ENCODE results near the gene PSD. TPM values are rescaled to one million over a fixed set of nuclear protein-coding genes. Genes with fewer than 3 reads are reported as not detected.

PSD gene
- total and polyA plus RNA-seq, 10 of the 15 experiments (the other 5 are each of a cell fraction or from before 2014, with no cell fraction given), result 0.11 to 2.0 (median 0.49) TPM; not detected in 2

DNA sequence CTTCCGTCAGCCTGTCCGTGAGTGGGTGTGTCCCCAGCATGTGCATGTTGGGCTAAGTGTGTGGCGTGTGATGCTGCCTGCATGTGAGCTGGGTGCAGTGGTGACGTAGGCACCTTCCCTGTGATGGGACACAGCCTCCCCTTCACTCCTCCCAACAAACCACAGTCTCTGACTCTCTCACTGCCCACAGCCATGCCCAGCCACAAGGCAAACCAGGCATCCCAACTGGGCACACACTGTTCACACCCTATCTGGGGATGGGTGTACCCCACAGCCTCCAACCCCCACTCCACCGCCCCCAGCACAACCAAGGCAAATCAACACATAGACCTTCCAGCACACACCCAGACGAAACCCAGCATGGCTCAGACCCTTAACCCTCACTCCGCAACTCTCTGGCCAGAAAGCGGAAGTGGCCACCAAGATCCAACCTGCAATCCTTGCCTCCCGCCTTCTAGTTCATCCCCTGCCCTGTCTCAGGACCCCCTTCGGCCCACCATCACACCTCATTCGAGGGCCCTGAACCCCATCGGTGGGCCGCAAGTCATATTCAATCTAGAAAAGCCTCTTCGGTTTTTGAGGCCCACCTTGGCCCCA is 10.4 kb downstream of the PSD start:
- POLR2A ChIA-PET, result interaction anchor here (0.5 kb wide), 1 partner anchor 76 kb away, joined by 7 read pairs; no protein-coding TSS in a partner anchor
- Histone ChIP-seq H3K9me3 (replicated peaks; ENCODE audit: control insufficient read depth, insufficient read depth, low read length) (no peaks in the 10 kb centered on the region), H3K27ac (ENCODE audit: control insufficient read depth, insufficient read depth) (no peak overlapping the region), H3K4me1 (ENCODE audit: control insufficient read depth, insufficient read depth, low read length) (peaks cover 8% of the 10 kb centered on the region), H3K79me2 (ENCODE audit: control insufficient read depth, insufficient read depth, low read length) (no peaks in the 10 kb centered on the region), H3K9ac (ENCODE audit: control insufficient read depth, insufficient read depth, low read length) (no peak overlapping the region), H3K36me3 (ENCODE audit: control insufficient read depth in 2 of 2, insufficient read depth in 2 of 2, low read length in 1 of 2) (peaks cover 0 to 3% of the 10 kb centered on the region in 2 experiments; a peak in 2 of 4 replicates), H3K4me3 (no peak overlapping the region), H4K20me1 (ENCODE audit: control insufficient read depth, insufficient read depth) (peaks cover 3% of the 10 kb centered on the region; the same call in 1 of the 2 replicates), H3K27me3 (replicated peaks in 1 of 2; ENCODE audit: control insufficient read depth in 2 of 2, insufficient read depth in 2 of 2, low read length in 1 of 2) (peaks cover 17 to 21% of the 10 kb centered on the region in 2 experiments), H3K4me2 (ENCODE audit: control insufficient read depth, insufficient read depth) (peak overlapping the region; percentile 64; the same call in 1 of the 2 replicates), H2AFZ (ENCODE audit: control insufficient read depth, low read depth, low read length) (no peak overlapping the region)
- DNase-seq (ENCODE audit: low read depth, low spot score) (no peak), ATAC-seq (peak; percentile 4), FAIRE-seq (no peak)
- in situ Hi-C loops (cut with MboI), result loop anchor here (5.0 kb wide), 1 partner anchor 181 kb away; the partner anchor contains the start of gene ELOVL3
- TF ChIP-seq RELA (IDR thresholded peaks at IDR 0.05; ENCODE audit: borderline replicate concordance, partially characterized antibody) (no peak), POLR2A (IDR thresholded peaks at IDR 0.05; ENCODE audit: low read depth, low read length) (peak; percentile 75), POLR2AphosphoS5 (IDR thresholded peaks at IDR 0.05; ENCODE audit: low read length) (peak; percentile 63; the same call in 1 of the 2 replicates)
- RAD21 ChIA-PET (ENCODE audit: unreplicated experiment), result interaction anchor here (1.3 kb wide), 1 partner anchor 12 kb away, joined by 3 read pairs; the partner anchor contains the start of gene FBXL15
- SMC1A ChIA-PET (ENCODE audit: uncharacterized antibody, unreplicated experiment), result no interaction called here
- intact Hi-C loops (cut with micrococcal nuclease; ENCODE audit: unreplicated experiment), result no loop called here
- CTCF ChIA-PET, result interaction anchor here (0.6 kb wide), 1 partner anchor 66 kb away, joined by 3 read pairs; no protein-coding TSS in a partner anchor
- WGBS (ENCODE audit: insufficient coverage, insufficient replicate concordance, low lambda C conversion rate, missing lambda C conversion rate), result 54% methylated on average over 14 of the region's 14 CpGs
- no TSS peak for BruUV-seq (replicated peaks)

DNA sequence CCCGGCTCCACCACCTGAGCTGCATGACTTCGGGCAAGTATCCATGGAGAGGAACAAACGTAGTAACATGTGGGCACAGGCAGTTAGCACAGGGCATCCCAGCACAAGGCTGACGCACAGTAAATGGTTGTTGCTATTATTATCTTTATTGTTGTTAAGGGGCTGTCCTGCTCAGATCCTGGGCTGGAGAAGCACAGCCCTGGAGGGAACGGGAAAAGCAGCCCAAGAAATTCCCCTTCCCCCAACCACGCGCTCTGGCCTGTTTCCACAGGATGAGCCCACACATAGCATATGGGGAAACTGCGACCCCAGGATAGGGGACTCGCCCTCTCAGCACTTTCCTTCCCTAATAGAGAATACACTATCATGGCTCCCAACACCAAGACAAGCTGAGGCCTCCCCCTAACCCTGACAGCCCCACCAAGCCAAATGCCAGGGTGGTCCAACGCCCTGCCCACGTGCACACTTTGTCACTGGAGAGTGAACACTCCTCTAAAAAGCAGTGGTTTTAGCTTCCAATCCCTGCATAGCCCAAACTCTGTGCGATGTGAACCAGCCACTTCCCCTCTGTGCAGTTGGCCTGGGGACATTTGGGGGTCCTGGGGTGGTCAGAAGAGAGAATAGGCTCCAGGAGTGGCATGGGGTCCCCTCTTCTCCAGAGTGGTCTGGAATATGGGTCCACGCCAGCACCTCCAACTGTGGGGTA is 11.0 kb downstream of the PSD start:
- peaks cover 1% of the 10 kb centered on the region for H3K4me1 ChIP-seq (ENCODE audit: control insufficient read depth, insufficient read depth, low read length)
- H2AFZ ChIP-seq (ENCODE audit: control insufficient read depth, low read depth, low read length), result no peak overlapping the region
- in situ Hi-C loops (cut with MboI) (loop anchor here (5.0 kb wide), 1 partner anchor 180 kb away; the partner anchor contains the start of gene ELOVL3), intact Hi-C loops (cut with micrococcal nuclease; ENCODE audit: unreplicated experiment) (no loop called here)
- peaks cover 17 to 21% of the 10 kb centered on the region in 2 experiments for H3K27me3 ChIP-seq (replicated peaks in 1 of 2; ENCODE audit: control insufficient read depth in 2 of 2, insufficient read depth in 2 of 2, low read length in 1 of 2)
- H3K36me3 ChIP-seq (ENCODE audit: control insufficient read depth in 2 of 2, insufficient read depth in 2 of 2, low read length in 1 of 2), result peaks cover under 1 to 3% of the 10 kb centered on the region in 2 experiments; a peak in 3 of 4 replicates
- no peak overlapping the region for H3K27ac ChIP-seq (ENCODE audit: control insufficient read depth, insufficient read depth)
- H3K9ac ChIP-seq (ENCODE audit: control insufficient read depth, insufficient read depth, low read length), result no peak overlapping the region
- no peak for ATAC-seq
- no TSS peak for BruUV-seq (replicated peaks)
- WGBS (ENCODE audit: insufficient coverage, insufficient replicate concordance, low lambda C conversion rate, missing lambda C conversion rate), result 46% methylated on average over 13 of the region's 13 CpGs
- TF ChIP-seq SPI1 (IDR thresholded peaks at IDR 0.05; ENCODE audit: borderline replicate concordance, insufficient read depth, low read depth, low read length), result peak; percentile 7; the same call in 1 of the 2 replicates
- TF ChIP-seq, protein P1, sequence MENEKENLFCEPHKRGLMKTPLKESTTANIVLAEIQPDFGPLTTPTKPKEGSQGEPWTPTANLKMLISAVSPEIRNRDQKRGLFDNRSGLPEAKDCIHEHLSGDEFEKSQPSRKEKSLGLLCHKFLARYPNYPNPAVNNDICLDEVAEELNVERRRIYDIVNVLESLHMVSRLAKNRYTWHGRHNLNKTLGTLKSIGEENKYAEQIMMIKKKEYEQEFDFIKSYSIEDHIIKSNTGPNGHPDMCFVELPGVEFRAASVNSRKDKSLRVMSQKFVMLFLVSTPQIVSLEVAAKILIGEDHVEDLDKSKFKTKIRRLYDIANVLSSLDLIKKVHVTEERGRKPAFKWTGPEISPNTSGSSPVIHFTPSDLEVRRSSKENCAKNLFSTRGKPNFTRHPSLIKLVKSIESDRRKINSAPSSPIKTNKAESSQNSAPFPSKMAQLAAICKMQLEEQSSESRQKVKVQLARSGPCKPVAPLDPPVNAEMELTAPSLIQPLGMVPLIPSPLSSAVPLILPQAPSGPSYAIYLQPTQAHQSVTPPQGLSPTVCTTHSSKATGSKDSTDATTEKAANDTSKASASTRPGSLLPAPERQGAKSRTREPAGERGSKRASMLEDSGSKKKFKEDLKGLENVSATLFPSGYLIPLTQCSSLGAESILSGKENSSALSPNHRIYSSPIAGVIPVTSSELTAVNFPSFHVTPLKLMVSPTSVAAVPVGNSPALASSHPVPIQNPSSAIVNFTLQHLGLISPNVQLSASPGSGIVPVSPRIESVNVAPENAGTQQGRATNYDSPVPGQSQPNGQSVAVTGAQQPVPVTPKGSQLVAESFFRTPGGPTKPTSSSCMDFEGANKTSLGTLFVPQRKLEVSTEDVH (IDR thresholded peaks at IDR 0.05; ENCODE audit: low read depth, partially characterized antibody), result no peak
- peak; percentile 42; the same call in 1 of the 2 replicates for TF ChIP-seq POLR2AphosphoS5 (IDR thresholded peaks at IDR 0.05; ENCODE audit: low read length)
- peaks cover under 1% of the 10 kb centered on the region; the same call in 1 of the 2 replicates for H4K20me1 ChIP-seq (ENCODE audit: control insufficient read depth, insufficient read depth)
- ChIA-PET RAD21 (ENCODE audit: unreplicated experiment) (interaction anchor here (1.0 to 1.3 kb wide), 2 partner anchors 13 to 67 kb away, joined by 3 to 4 read pairs; partner anchors contain the start of gene FBXL15), SMC1A (ENCODE audit: uncharacterized antibody, unreplicated experiment) (no interaction called here), CTCF (interaction anchor here (0.6 to 2.4 kb wide), 2 partner anchors 14 to 67 kb away, joined by 3 to 6 read pairs; no protein-coding TSS in a partner anchor), POLR2A (interaction anchor here (0.6 kb wide), 1 partner anchor 49 kb away, joined by 4 read pairs; no protein-coding TSS in a partner anchor)
- no peak for FAIRE-seq
- no peak overlapping the region for H3K4me2 ChIP-seq (ENCODE audit: control insufficient read depth, insufficient read depth)
- no peak overlapping the region for H3K4me3 ChIP-seq
- DNase-seq (ENCODE audit: low read depth, low spot score), result no peak
- no peaks in the 10 kb centered on the region for H3K79me2 ChIP-seq (ENCODE audit: control insufficient read depth, insufficient read depth, low read length)
- H3K9me3 ChIP-seq (replicated peaks; ENCODE audit: control insufficient read depth, insufficient read depth, low read length), result no peaks in the 10 kb centered on the region

Data from GM12878 (cell line).